ENCODE measurements around the gene HDAC4.

DNA sequence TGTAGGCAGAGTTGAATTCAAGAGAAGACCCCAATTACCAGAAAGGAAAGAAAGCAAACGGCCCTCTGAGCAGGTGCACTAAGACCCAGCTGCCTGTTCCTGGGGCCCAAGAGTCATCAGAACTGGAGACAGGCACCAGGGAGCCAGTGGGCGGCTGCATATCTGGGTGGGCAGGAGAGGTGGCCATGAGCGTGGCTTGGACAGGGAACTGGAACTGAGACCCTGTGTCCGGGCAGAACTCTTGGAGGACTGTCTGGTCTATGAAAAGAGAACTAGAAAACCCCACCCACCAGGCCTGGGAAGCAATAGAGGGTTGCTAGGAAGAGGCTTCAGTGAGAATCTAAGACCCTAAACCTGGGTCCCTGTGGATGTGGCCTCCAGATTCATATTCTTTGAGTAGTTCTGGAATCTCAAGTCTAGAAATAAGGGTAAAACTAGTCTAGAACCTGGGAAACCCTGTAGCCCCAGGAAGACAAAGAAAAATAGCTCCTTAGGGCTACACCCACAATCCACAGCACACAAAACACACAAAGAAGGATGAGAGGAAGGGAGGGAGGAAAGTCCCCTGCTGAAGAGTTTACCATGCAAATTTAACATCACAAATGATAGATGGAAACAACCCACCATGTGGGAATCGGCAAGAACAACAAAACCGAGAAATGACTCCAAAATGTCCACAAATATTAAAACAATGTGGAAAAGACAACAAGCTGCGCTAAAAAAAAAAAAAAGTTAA lies 147.0 kb downstream of the HDAC4 start:
- TF ChIP-seq, protein P1, sequence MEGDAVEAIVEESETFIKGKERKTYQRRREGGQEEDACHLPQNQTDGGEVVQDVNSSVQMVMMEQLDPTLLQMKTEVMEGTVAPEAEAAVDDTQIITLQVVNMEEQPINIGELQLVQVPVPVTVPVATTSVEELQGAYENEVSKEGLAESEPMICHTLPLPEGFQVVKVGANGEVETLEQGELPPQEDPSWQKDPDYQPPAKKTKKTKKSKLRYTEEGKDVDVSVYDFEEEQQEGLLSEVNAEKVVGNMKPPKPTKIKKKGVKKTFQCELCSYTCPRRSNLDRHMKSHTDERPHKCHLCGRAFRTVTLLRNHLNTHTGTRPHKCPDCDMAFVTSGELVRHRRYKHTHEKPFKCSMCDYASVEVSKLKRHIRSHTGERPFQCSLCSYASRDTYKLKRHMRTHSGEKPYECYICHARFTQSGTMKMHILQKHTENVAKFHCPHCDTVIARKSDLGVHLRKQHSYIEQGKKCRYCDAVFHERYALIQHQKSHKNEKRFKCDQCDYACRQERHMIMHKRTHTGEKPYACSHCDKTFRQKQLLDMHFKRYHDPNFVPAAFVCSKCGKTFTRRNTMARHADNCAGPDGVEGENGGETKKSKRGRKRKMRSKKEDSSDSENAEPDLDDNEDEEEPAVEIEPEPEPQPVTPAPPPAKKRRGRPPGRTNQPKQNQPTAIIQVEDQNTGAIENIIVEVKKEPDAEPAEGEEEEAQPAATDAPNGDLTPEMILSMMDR (IDR thresholded peaks at IDR 0.05) = no peak
- TF ChIP-seq POLR2A (IDR thresholded peaks at IDR 0.05) = no peak

Data from tibial nerve (tissue), 3 donors.